Mucosa of rectum (tissue), 2 donors: ENCODE data around the gene RHBDD3.

Experiments
- H3K27ac ChIP-seq, 2 donors: one replicate each; pipeline ENCODE4 v1.7.0; 2013; ENCODE audit warnings: inconsistent platforms in 2 of 2, low read depth in 2 of 2, low read length in 2 of 2
- H3K27me3 ChIP-seq, 2 donors: one replicate each; pipeline ENCODE4 v1.7.0; 2013; ENCODE audit warnings: low read length in 2 of 2; ENCODE audit not compliant: control insufficient read depth in 2 of 2, insufficient read depth in 2 of 2
- H3K36me3 ChIP-seq, 2 donors: one replicate each; pipeline ENCODE4 v1.7.0; 2013; ENCODE audit warnings: low read length in 2 of 2; ENCODE audit not compliant: control insufficient read depth in 2 of 2, insufficient read depth in 2 of 2
- H3K4me1 ChIP-seq, 2 donors: one replicate each; pipeline ENCODE4 v1.7.0; 2013; ENCODE audit warnings: low read length in 2 of 2, mild to moderate bottlenecking in 1 of 2; ENCODE audit not compliant: control insufficient read depth in 2 of 2, insufficient read depth in 2 of 2
- H3K4me3 ChIP-seq, 2 donors: one replicate each; pipeline ENCODE4 v1.7.0; 2013; ENCODE audit warnings: low read length in 2 of 2
- H3K9ac ChIP-seq, 2 donors: one replicate each; pipeline ENCODE4 v1.7.0; 2013; ENCODE audit warnings: low read length in 2 of 2, low read depth in 1 of 2, mild to moderate bottlenecking in 1 of 2
- H3K9me3 ChIP-seq, 2 donors: one replicate each; pipeline ENCODE4 v1.7.0; 2013; ENCODE audit warnings: low read length in 2 of 2; ENCODE audit not compliant: control insufficient read depth in 2 of 2
- donor health status: healthy.
- donor health status: Normal muscosa, but diverticular disease.

The RHBDD3 gene

DNA sequence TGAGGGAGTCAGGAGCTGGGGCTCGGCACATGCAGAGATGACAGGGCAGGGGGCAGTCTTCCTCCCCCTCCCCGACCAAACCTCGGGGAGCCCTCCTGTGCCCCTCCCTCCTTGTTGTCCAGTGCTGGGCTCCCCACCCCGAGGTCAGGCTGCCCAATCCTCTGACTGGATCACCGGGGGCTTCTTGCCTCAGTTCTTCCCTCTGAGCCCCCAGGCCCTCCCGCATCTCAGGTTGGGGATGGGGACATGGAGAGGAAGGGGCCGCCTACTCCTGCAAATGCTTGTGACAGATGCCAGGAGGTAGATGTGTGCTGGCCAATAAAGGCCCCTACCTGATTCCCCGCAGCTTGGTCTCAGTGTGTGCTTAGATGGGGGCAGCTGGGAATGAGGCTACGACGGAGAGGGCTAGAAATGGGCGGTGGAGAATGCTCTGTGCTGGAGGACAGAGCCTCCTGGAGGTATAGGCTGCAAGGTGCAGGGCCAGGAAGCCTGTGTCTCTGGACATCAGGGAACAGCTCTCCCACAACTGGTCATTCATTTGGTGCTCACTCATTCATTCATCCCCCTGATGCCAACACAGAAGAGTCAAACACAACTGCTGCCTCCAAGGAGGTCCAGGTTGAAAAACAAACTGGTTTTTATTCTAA is 8.4 kb downstream of the RHBDD3 start:
- Histone ChIP-seq H3K36me3 (peaks cover 0 to 4% of the 10 kb centered on the region in 2 donors), H3K27ac (no peak overlapping the region), H3K4me3 (no peak overlapping the region), H3K27me3 (no peaks in the 10 kb centered on the region), H3K9me3 (no peaks in the 10 kb centered on the region), H3K4me1 (no peaks in the 10 kb centered on the region), H3K9ac (no peak overlapping the region)

GRCh38 chr22:29258407-29259252 is 9.2 kb downstream of the RHBDD3 start:
- Histone ChIP-seq H3K4me3 (no peak overlapping the region), H3K27ac (no peak overlapping the region), H3K36me3 (no peaks in the 10 kb centered on the region), H3K9ac (no peak overlapping the region), H3K4me1 (no peaks in the 10 kb centered on the region), H3K27me3 (no peaks in the 10 kb centered on the region), H3K9me3 (no peaks in the 10 kb centered on the region)

DNA sequence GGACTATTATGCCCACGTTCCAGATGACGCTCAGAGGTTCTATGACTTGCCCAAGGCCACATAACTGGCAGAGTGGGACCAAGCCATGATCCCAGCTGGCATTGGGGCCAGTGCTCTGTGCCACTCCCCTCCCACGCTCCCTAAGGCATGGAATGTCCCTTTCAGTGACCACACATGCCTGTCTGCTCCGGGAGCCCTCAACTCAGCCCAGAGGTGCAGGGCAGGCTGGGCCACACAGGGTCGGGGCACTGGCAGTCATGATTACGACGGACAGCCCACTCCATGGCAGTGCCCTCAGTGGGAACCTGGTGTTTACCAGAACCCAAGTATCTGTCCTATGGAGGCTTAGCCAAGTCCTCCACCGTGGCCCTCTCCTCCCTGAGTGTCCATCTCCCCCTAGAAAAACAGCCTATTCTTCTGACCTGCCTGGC is 10.0 kb downstream of the RHBDD3 start:
- Histone ChIP-seq H3K27me3 (no peaks in the 10 kb centered on the region), H3K36me3 (no peaks in the 10 kb centered on the region), H3K4me3 (no peak overlapping the region), H3K4me1 (no peaks in the 10 kb centered on the region), H3K9ac (no peak overlapping the region), H3K9me3 (no peaks in the 10 kb centered on the region), H3K27ac (no peak overlapping the region)

DNA sequence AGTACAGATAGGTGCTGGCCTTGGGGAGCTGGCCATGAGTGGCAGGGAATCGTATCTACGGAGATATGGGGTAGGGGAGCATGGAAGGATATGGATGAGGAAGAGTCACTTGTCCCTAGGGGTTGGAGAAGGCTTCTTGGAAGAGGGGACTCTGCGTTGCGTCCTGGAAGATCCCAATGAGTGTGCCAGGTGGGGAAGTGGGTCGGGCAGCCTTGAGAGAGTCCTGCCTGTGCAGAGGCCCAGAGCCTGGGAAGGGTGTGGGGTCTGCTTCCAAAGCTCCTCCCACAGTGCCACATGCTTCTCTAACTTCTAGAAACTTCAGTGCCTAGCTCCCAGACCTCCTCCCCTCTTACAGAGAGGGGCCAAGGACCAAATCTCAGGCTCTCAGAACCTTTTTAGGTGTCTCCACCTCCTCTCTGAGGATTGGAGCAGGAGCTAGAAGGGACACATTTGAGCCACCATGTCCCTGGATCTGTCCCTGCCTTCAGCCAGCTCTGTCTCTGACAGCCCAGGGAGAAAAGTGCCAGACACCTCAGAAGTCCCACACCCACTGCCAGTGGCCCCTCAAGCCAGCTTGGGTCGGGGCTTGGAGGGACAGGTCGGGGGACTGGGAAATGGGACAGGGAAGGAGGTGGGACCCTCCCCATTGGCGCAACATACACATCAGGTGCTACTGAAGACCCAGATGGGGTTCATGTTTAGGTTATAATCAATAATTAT is 11.0 kb downstream of the RHBDD3 start:
- Histone ChIP-seq H3K27ac (no peak overlapping the region), H3K36me3 (no peaks in the 10 kb centered on the region), H3K27me3 (no peaks in the 10 kb centered on the region), H3K4me1 (no peaks in the 10 kb centered on the region), H3K4me3 (no peak overlapping the region), H3K9me3 (no peaks in the 10 kb centered on the region), H3K9ac (no peak overlapping the region)

DNA sequence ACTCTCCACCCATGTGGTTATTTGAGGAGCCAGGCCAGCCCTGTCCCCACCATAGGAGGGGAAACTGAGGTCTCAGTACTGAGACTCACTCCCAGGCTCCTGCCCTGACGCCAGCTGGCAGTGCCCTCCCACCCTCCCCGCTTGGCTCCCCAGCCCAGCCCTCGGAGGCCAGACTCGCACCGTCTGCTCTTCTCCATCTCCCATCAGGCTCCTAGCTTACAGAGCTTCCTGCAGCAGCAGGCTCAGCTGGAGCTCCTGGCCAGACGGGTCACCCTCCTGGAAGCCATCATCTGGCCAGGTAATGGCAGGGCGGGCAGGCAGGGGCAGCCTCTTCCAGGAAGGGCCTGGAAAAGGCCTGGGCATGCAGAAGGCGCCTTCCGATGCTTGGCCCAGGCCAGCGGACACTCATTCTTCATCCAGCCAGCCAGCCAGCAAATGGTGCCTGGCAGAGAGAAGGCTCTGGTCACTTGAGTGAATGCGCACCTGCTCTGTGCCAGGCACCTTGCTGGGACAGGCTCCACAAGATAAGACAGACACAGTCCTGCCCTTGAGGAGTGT is 12.6 kb downstream of the RHBDD3 start:
- no peak overlapping the region for H3K27ac ChIP-seq
- no peak overlapping the region for H3K4me3 ChIP-seq
- H3K36me3 ChIP-seq: no peaks in the 10 kb centered on the region
- H3K9me3 ChIP-seq: no peaks in the 10 kb centered on the region
- H3K4me1 ChIP-seq: no peaks in the 10 kb centered on the region
- no peak overlapping the region for H3K9ac ChIP-seq
- H3K27me3 ChIP-seq: no peaks in the 10 kb centered on the region

GRCh38 chr22:29254286-29254660 is 13.5 kb downstream of the RHBDD3 start:
- Histone ChIP-seq H3K9ac (no peak overlapping the region), H3K27me3 (no peaks in the 10 kb centered on the region), H3K9me3 (no peaks in the 10 kb centered on the region), H3K4me1 (no peaks in the 10 kb centered on the region), H3K27ac (no peak overlapping the region), H3K4me3 (no peak overlapping the region), H3K36me3 (no peaks in the 10 kb centered on the region)

DNA sequence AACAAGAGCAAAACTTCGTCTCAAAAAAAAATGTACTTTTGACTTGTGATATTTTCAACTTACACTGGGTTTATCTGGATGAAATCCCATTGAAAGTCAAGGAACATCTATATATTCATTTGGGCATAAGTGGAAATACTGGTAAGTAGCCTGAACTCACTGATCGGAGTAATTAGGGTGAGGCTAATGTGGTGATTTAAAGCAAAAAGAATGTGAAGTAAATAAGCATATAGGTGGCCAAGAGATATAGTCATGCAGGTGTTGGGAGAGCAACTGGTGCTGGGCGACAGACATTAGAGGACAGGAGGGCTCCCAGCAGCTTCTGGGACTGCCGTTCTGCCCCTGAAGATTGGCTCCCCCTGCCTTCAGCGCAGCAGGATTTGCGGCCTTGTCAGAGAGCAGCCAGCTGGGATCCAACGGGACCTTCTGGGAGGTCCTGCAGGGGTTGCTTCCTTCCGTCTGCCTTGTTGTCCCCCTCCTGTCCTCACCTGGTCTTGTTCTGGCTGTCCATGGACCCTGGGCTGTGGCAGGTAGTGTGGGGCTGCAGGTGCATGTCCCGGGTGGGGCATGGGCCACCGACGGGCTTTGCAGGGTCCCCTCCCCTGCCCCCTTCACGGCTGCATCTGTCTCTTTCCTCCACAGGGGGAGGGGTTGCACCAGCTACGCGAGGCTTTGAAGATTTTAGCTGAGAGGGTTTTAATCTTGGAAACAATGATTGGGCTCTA is 14.1 kb downstream of the RHBDD3 start:
- Histone ChIP-seq H3K9ac (no peak overlapping the region), H3K36me3 (no peaks in the 10 kb centered on the region), H3K27me3 (no peaks in the 10 kb centered on the region), H3K9me3 (no peaks in the 10 kb centered on the region), H3K4me3 (no peak overlapping the region), H3K27ac (no peak overlapping the region), H3K4me1 (no peaks in the 10 kb centered on the region)

DNA sequence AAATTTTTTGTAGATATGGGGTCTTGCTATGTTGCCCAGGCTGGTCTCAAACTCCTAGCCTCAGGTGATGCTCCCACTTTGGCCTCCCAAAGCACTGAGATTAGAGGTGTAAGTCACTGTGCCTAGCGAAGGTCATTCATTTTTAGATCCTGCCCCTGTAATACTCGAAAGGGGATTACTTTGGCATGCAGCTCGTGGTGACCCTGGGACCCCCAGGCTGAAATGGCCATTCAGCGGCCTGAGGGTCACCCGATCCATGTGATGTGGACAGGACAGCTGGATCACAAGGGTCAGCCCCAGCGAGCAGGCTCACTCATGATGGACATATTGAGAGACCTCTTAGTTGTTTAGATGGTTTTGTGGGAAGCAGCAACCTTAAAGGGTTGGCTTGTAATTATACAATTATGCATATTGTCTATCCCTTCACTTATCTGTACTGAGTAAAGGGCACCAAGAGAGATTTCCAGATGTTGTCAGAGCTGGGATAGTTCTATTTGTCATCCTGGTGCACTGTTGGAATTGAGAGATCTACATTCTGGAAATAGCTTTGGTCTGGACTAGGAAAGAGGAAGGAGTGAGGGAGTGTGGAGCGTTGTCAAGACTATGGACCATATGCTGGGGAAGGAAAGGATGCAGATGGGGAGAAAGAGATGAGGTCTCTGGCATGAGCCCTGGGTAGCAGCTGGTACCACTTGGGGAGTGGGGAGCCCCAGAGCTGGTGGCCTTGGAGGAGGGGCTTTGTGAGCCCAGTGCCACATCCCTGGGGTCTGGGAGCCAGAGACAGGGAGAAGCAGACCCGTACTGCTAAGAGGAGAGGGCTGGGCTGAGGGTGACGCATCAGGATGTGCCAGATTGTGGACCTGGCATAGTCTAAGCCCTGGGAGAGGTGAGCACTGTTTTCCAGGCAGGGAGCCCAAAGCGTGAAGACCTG is 15.5 kb downstream of the RHBDD3 start:
- Histone ChIP-seq H3K36me3 (no peaks in the 10 kb centered on the region), H3K9ac (no peak overlapping the region), H3K27me3 (no peaks in the 10 kb centered on the region), H3K9me3 (no peaks in the 10 kb centered on the region), H3K4me3 (no peak overlapping the region), H3K27ac (no peak overlapping the region), H3K4me1 (no peaks in the 10 kb centered on the region)

DNA sequence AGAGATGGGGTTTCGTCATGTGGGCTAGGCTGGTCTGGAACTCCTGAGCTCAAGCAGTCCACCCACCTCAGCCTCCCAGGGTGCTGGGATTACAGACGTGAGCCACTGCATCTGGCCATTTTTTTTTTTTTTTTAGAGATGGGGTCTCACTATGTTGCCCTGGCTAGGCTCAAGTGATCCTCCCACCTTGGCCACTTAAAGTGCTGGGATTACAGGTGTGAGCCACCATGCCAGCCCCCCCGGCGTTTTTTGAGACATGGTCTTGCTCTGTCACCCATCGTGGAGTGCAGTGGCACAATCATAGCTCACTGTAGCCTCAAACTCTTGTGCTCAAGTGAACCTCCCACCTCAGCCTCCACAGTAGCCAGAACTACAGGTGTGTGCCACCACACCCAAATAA is 16.5 kb downstream of the RHBDD3 start:
- H3K9me3 ChIP-seq: no peaks in the 10 kb centered on the region
- H3K4me3 ChIP-seq: no peak overlapping the region
- H3K27ac ChIP-seq: no peak overlapping the region
- H3K27me3 ChIP-seq: no peaks in the 10 kb centered on the region
- no peaks in the 10 kb centered on the region for H3K4me1 ChIP-seq
- H3K36me3 ChIP-seq: no peaks in the 10 kb centered on the region
- no peak overlapping the region for H3K9ac ChIP-seq
